GM11168 (cell line): ENCODE measurements around the gene AKAP6.

Experiments used
- in situ Hi-C: fragments of 300-500 bp; cut with MboI; formaldehyde crosslinking; loops from one replicate; pipeline ENCODE4 v1.12.0; 2022; ENCODE audit warnings: low sequenced_read_pairs; ENCODE audit not compliant: unreplicated experiment

Gene AKAP6

GRCh38 chr14:32399920-32400319, 70.8 kb downstream of the AKAP6 start:
- in situ Hi-C loops, result no loop called here

DNA sequence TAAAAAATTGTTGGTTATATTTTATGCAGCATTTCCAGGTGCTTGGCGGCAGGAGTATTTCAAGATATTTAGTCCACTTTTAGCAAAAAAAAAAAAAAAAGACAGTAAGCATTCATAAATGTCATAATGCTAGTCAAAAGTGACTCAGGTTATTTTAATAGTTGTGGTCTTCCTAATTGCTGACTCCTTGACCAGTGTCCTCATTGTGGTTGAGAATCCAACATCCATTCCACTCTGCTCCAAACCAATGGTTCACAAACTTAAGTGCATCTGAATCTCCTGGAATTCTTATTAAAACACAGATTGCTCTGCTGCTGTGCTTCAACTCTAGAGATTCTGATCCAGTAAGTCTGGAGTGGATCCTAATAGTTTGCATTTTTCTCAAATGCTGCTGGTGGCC, 71.4 kb downstream of the AKAP6 start:
- in situ Hi-C loops, result no loop called here

GRCh38 chr14:32403021-32403420, 73.9 kb downstream of the AKAP6 start:
- in situ Hi-C loops, result no loop called here

DNA sequence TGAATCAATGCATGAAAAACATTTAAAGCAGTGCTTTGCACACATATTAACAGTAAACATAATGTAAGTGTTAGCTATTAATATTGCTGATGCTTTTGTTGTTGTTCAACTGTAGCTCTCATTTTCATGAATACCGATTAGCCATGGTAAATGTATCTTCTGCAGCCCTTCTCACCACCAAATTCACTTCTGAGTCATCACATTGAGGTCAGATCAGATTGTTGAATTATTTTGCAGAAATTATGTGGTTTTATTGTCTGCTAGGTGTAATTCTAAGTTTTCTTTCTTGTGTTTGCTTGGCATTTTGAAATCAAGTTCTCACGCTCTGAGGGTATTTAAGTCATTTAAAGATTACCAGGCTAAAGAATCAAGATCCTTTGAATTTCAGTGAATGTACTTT, 74.6 kb downstream of the AKAP6 start:
- in situ Hi-C loops, result no loop called here

- in situ Hi-C loops, result no loop called here
Measured at GRCh38 chr14:32404784-32405573, 75.9 kb downstream of the AKAP6 start.

GRCh38 chr14:32405856-32406255, 76.8 kb downstream of the AKAP6 start:
- in situ Hi-C loops, result no loop called here

GRCh38 chr14:32407130-32407529, 78.0 kb downstream of the AKAP6 start:
- in situ Hi-C loops, result no loop called here

GRCh38 chr14:32408018-32408417, 78.9 kb downstream of the AKAP6 start:
- in situ Hi-C loops, result no loop called here

GRCh38 chr14:32412103-32412502, 83.0 kb downstream of the AKAP6 start:
- in situ Hi-C loops, result no loop called here

GRCh38 chr14:32412532-32412931, 83.4 kb downstream of the AKAP6 start:
- in situ Hi-C loops, result no loop called here

GRCh38 chr14:32413967-32414640, 85.0 kb downstream of the AKAP6 start:
- in situ Hi-C loops, result no loop called here

DNA sequence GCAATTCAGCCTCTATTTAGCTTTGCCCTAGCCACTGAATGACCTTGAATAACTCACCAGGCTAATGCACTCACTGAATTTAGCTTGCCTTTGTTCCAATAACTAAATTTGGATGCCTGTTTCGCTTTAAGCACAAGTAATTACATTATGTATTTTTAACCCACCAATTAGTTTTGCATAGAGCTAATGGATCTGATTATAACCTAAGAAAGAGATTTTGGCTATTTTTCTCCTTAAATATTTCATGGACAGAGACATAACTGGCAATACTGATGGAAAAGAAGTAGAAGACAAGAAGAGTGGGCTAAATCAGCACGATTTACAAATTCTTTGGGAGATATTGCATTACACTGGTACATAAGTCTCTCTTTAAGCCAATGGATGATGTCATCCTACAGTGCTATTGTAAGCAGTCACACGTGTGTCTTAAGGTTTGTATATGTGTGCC, 85.7 kb downstream of the AKAP6 start:
- in situ Hi-C loops, result no loop called here

DNA sequence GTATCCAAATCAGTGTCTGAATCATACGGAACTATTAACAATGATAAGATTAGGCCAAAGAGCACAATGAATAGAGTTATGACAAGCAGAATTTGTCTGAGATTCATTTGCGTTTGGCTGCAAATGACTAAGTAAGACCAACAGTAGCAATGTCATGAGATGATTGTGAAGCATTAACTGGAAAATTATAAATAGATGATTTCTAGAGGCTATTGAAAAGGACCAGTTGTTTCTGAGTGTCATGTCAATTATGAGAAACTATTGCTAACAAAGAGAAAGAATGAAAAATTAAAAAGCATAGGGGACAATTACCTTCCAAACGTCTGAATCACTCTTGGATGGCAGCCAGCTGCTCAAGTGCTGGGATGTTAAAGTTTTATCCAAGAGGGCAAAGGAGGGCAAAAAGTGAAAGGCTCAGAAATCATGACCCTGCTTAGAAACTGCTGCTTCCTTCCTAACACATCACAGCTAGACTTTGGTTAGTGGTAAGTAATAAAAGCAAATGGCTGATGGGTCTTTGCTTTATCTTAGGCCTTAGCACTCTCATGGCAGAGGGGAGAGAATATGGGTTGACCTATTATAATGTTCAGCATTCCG, 89.0 kb downstream of the AKAP6 start:
- in situ Hi-C loops, result no loop called here

DNA sequence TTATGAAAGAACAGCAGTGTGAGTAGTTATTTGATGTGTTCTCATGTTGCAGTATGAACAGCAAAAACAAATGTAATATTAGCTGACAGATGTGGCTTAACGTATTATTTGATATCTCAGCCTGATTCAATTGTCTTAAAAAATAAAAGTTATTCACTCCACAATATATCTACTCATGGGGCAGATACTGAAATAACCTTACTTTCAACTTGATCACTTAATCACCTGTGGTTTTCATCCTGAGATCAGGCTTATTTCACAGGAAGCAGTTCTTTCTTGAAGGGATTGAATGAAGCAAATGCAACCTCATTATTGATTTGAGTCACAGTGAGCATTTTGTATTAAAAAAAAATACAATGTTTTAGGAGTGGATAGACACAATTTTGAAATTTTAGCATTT, 90.3 kb downstream of the AKAP6 start:
- in situ Hi-C loops, result no loop called here

DNA sequence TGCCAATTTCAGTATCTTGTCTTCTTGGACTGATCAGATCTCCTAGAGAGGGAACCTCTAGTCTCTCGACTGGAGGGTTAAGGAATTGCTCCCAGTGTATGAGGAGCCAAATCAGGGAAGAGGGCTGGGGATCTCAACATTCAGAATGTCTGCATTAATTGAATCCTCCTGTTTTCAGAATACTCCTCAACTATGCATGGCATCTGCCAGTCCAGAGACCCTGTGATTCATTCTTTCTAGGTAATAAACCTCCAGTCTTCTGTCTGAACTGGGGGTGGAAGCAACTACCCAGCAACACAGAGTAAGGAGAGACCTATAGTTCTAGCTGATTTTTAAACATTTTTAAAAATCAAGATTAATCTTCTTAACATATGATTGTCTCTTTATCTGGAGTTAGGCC, 92.7 kb downstream of the AKAP6 start:
- in situ Hi-C loops, result no loop called here

- in situ Hi-C loops, result no loop called here
Measured at GRCh38 chr14:32422440-32422839, 93.3 kb downstream of the AKAP6 start.

- in situ Hi-C loops, result no loop called here
Measured at GRCh38 chr14:32426028-32426427, 96.9 kb downstream of the AKAP6 start.

- in situ Hi-C loops, result no loop called here
Measured at GRCh38 chr14:32426586-32427388, 97.7 kb downstream of the AKAP6 start.

GRCh38 chr14:32427726-32428528, 98.8 kb downstream of the AKAP6 start:
- in situ Hi-C loops, result no loop called here

- in situ Hi-C loops, result no loop called here
Measured at GRCh38 chr14:32428875-32429274, 99.8 kb downstream of the AKAP6 start.
